HG02840 (cell line): ENCODE data around the gene TSC22D3.

Source experiments
- ATAC-seq: cut with Tn5 transposase; IDR thresholded peaks from one replicate; pipeline ENCODE4 v1.9.1; 2021; ENCODE audit warnings: mild to moderate bottlenecking, moderate library complexity, moderate number of reproducible peaks; ENCODE audit not compliant: unreplicated experiment, low FRiP score

The TSC22D3 gene

DNA sequence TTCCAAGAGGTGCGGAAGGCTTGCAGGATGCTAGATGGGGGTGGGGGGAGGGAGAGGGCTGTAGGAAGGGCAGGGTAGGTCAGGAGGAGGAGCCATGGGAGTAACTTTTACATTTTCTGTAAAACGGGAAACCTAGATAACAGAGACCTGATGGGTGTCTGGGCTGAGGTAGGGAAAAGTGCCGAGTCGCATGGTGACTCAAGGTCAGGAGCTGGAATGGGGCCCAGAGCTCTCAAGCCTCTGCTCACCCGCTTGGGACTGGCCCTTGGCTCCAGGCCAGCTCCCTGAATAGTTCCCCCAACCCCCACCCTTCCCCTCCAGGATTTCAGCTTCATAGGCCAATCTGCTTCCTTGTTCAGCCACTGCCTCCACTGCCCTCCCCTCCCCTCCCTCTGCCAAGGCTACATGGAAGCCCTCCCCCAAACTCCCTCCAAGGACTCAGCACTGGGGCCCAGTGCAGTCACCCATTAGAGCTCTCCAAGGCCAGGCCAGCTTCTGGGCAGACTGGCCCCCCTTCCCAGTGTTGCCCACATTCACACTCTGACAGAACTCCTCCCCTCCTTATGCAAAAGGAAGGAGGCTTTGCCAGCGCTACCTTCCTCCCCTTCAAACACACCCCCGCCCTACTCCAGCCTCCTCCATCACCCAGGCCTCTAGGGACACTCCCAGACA is 43.6 kb downstream of the TSC22D3 start:
- no peak for ATAC-seq

DNA sequence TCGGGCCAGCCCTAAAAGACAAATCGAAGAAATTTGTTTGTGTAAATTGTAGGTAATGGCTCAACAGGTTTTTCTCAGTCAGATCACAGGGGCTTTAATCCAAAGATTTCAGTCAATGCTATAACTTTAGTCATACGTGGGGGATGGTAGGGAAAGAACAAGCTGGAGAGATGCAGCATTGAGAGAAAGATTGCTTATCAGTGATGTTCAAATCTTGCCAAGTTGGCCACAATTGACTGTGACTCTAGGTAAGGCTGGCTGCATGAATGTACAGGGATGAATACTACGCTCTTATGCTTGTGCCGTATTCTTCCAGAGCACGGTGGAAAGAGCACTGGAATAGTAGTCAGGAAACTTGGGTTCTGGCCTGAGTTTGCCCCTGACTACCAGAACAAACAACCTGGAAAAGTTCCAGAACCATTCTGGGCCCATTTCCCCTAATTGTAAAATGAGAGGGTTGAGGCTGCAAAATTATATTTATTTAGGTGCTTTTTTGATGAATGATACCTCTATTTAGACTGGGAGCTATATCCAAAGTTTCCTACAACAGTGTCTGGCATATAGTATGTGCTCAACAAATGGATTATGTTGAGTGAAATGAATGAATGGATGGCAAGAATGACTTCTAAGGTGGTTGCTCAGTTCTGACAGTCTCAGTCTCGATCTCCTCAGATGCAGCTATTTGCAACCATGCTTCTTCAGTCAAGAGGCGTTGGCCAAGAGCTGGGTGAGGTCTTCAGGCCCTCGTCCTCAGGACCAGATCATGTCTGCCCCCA is 44.4 kb downstream of the TSC22D3 start:
- no peak for ATAC-seq

DNA sequence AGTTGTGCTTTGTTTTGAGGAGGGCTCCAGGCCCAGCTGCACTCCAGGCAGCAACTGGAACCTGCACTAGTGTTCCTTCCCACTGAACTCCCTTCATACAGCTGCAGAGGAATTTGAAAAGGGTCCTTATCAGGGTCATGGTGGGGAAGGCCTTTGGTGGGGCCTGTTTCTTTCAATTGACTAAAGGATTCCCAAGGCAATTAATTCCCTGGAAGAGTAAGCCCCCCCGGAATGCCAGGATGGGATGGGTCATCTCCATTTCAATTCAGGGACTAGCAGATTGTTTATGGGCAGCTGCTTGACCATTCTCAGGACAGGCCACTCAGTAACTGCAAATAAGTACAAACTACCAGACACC is 45.3 kb downstream of the TSC22D3 start:
- no peak for ATAC-seq

DNA sequence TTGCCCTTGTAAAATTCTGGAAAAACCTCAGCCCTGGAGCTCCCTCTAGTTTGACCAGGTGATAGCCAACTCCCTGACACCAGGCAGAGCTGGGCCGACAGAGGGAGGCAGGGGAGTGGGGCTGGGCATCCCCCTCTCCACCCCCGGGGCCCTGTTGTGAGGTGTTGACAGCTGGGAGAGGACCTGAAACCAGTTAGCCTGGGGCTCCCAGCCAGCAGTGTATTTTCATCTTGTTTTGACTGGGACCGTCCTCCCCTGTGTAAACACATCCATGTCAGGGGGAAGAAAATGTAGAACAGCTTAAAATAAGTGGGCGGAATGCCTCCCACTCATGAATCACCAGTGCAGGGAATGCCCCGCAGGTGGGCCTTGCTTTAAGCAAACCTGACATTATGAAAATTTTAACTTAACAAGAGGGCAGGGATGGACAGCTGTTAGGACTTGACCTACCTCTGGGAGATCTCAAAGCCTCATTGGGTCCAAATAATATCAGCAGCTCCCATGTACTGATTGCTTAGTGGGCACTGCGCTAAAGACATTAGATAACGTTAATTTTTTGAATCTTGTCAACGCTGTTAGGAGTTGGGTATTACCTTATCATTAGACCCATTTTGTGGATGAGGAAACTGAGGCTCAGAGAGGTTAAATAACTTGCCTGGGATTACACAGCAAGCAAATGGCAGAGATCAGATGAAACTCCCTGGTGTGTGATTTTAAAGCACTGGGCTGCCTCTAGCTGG is 45.9 kb downstream of the TSC22D3 start:
- ATAC-seq, result peak; percentile 92

DNA sequence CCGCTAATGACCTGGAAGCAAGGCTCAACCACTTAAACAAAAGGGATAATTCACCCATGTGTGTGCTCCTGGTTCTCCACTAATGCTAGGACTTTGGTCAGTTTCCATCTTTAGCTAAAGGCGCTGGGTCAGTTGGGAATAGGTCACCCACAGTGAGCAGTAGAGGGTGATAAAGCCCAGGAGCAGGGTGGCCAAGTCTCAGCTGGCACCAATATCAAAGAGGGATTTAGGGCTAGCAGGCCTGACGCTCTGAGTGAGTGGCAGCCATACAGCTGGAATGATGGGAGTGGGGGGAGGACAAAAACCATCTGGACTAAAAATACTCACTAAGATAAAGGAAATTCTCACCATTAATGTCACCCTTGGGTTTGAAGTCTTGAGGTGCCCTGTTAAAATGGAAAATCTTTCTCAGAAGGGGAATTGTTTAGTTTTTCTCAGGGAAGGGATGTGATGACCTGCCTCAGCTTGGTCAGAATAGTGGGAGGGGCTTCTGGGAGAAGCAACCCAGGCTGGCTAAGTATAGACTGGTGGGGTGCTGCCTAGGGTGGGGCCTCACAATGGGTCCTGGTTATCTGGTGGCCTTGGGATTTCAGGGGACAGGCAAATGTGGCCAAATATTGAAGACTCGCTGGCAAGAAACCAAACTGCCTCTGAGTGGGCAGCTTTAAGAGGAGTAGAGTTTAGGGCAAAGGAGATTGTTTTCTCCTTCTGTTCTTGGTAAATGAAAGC is 47.1 kb downstream of the TSC22D3 start:
- ATAC-seq, result no peak

DNA sequence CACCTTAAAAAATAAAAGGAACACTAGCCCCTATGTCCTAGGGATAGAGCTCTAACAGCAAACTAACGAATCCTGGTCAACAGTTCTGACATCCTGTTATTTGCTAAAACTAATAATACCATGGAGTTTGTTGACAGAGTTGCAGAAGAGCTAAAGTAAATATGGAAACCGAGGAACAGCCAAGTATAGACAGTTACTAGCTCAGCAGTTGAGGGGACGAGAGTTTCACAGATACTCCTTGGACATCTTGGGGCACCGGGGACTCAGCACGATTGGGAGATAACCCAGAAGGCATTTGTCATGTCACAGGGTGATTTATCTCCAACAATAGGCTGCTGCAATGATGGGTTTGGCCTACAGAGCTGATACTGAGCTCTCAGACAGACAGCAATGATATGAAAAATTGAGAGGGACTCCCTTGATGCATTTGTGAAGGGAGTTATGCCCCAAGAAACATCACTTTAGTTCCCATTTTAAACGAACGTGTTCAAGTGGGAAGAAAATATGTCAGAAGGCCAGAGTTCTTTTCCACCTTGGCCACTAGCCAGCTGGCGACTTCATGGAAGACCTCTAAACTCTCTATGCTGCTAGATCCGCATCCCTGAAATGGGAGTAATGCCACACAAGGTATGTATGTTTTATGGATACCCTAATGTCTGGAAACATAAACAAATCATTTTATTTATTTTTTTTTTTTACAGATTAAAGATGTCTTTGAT is 48.6 kb downstream of the TSC22D3 start:
- no peak for ATAC-seq

DNA sequence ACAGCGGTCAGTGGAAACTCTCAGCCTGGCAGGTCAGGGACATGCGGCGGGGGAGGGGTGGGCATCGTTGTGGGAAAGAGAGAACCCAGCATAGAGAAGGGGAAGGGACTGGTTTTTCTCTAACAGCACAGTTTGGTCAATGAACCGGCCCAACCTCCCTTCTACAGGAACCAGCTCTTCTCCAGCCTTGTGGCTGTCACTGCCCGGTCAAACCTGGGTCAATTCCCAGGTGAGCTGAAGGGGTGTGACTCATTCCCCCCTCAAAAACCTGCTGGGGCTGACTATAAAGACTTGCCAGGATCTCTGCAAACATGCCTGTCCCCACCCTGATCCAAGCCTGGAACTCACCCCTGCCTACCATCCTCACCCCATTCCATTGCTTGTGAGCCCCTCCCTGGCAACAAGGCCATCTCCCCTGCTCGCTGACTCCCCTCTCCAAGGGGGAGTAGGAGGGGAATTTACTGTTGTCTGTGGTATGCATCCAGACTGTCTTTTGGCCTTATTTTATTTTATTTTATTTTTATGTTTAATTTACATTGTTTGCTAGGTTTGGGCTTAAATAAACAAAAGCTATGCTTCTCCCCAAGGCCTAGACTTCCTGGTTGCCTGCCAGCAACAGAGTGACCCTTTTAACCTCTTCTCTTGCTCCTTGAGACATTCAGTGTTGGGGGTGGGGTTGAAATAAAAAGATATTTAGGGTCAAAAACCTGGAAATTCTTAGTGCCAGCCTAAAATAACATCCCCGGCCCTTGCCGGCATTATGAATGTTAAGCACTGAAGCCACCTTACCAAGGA is 49.6 kb downstream of the TSC22D3 start:
- ATAC-seq, result no peak

DNA sequence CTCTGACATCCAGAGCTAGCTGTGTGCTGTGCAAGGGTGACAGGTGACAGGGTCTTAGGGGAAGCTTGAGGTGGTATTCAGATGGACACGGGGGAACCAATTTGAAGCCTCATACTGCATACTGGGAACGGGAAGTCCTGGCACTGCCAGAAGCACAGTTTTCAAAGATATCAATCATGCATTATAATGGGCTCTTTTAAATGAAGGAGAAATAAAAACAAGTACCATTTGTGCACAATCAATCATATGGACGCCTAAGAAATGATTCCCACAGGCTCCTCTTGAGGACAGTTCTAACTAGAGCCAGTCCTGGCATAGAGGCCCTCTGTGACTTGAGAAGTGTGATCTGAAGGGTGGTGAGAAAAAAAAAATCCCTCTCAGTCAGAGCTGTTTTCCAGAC is 50.9 kb downstream of the TSC22D3 start:
- ATAC-seq, result no peak

DNA sequence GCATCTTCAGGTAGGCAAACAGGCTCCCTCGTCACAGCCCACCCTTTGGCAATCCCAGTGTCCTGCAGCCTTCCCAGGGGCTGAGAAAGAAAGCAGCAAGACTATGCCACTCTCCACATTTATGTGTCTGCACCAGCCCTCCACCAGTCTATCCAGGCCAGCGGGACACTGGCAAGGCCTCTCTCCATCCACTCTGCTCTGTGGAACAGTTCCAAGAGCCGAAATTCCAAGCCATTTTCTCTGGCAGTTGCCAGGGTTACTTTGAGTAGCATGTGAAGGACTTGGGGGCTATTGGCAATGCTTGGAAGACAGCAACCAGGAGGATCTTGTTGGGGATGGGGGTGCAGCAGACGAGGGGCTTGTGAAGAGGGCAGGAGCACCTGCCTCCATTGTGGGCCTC is 52.1 kb downstream of the TSC22D3 start:
- ATAC-seq, result no peak

DNA sequence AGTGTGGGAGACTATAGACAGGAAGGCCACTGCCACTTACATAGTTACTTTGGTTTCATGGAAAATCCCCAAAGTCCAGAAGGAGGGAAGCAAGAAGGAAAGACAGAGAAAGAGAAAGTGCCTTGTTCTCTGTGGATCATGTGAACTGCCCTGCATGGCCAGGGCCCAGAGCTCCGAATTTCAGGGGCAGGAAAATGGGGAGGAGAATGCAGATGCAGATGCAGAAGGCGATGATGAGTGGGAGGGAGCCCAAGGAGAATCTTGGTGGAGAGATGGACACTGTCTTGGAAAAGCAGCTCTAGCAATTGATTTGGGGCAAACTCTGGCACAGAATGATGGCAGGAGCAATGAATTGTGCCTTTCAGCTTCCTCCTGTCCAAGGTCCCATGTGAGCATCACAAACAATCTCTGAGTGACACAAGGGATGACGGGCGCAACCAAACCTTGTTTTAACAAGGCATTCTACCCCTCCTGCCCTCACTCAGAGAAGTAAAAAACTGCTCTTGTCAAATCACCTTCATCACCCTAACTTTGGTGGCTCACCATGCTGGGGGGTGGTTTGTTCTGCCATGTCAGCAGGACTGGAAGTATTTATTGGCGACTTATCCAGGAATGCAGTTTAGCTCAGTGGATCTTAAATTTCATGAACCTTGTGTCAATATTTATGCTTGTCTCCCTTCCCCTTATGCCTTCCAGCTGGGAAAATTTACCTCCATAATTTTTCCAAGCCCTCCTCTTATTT is 53.5 kb downstream of the TSC22D3 start:
- ATAC-seq, result no peak

DNA sequence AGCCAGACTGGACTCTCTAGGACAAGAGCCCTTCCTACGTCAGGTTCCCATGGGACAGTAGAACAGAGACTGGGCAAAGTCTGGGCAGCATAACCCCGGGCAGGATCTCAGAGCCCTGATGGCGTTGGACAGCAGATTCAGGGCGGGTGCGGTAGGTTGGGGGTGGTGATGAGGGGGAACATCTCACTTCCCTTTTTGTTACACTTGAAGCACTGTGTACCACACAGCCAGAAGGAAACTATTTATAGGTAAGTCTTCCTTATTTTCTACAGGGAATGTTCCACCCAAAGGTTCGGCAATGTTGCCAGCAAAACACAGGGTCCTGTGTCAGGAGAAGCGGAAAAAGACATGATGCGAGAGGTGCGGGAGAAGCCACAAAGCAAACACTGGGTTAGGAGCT is 54.3 kb downstream of the TSC22D3 start:
- no peak for ATAC-seq

DNA sequence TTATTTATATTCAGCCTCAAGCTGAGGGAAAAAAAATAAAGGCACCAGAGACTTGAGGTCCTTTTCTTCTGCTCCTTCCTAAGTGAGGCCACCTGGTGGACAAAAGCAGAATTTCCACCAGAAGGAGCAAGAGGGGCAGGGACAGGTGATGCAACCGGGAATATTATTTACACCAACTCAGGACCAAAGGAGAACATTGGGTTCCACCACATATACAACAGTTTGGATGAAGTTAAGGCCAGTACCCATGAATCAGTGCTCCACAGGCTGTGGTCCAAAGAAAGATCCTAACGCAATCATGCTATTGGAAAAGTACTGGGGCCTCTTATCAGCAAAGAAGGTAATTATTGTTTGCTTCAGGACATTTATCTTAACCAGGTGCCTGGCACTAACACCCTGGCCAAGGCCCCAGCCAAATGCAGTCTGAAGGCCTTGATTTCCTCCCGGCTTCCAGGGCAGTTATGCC is 57.4 kb downstream of the TSC22D3 start:
- no peak for ATAC-seq

DNA sequence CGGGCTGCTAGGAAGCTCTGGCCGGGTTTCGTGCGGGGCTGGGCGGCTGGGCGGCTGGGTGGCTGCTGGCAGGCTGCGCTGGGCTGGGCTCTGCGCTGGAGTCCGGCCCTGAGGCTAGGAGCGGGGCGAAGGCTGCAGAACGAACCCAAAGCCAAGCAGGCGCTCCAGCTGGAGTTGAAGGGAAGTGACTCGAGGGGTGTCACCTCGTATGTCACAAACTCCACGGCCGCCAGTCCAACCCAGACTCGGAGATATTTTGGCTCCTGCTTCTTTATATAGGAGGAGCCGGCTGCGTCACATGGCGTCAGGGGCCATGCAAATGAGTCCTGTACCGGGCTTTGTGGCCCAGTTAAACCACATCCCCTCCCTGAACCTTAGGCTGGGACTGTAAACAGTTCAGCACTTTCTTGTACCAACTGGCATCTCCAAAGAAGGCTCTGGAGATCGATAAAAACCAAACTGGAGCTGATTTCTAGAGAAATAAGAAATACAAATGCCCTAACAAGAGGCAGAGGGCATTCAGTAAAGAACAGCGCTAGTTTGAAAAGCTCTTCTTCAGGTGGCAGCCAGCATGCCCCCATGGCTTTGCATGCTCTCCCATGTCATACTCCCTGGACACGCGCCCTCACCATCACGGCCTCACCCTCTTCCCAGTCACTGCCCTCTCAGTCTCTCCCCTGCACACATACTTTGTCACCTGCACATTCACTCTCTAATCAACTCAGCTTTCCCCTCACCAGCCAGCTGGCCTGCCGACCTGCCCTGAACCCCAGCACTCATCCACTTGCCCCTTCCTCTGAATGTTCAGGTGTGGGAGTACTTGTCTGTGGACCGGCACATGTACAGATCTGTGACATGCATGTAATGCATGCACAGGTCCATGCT is 58.5 kb downstream of the TSC22D3 start:
- peak; percentile 75 for ATAC-seq

DNA sequence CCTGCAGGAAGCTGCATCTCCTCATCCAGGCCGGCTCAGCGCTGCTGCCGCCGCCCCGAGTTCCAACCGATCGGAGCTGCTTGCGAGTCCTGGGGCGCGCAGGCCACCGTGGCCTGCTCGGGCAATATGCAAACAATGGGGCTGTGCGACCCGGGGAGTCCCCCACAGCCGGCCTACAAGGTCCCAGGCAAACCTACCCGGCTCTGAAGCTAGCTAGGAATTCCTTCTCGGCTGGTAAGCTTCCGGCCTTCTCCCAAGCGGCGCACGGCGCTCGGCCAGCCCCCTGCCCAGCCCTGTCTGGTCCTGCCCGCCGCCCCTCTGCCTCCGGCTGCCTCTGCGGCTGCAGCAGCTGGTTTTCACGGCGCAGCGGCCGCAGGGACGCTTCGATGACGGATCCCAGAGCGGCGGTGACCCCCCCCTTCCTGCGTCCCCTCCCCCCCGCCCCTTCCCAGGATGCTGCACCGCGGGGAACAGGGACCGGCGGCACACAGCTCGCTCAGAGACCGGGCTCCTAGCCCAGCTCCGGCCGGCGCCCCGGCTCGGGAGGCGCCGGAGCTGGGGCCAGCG is 59.4 kb downstream of the TSC22D3 start:
- no peak for ATAC-seq

DNA sequence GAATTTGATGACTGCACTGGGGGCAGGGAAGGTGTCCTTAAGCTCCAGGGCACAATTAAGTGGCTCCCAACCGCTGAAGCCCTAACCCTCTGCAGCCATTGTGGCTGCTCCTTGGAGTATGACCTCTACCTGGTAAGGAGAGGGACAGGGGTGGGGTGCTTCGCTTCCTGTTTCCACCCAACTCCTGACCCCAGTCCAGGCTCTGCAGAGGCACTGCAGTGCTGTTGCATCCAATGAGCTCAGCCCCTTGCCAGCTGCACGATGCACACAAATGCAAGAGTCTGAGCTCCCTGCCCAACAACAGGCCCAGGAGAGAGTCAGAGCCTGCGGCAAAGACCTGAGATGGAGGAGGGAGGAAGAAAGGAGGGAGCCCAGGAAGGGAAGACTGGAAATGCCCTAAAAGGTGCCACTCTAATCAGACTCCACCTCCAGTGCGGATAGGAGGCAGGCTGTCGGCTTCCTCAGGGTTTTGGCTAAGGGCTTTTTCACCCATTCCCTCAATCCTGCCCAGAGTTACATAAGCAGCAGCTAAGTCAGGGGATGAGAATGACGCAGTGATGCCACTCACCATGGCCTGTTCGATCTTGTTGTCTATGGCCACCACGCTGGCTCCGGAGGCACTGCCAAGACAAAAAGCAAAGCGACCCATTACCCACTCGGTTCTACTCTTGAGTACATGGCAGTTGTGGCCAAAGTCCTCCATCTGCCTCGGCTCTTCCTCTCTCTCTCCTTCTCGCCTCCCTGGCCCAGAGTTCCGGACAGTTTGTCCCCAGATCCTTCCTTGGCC is 60.1 kb downstream of the TSC22D3 start:
- ATAC-seq, result no peak

DNA sequence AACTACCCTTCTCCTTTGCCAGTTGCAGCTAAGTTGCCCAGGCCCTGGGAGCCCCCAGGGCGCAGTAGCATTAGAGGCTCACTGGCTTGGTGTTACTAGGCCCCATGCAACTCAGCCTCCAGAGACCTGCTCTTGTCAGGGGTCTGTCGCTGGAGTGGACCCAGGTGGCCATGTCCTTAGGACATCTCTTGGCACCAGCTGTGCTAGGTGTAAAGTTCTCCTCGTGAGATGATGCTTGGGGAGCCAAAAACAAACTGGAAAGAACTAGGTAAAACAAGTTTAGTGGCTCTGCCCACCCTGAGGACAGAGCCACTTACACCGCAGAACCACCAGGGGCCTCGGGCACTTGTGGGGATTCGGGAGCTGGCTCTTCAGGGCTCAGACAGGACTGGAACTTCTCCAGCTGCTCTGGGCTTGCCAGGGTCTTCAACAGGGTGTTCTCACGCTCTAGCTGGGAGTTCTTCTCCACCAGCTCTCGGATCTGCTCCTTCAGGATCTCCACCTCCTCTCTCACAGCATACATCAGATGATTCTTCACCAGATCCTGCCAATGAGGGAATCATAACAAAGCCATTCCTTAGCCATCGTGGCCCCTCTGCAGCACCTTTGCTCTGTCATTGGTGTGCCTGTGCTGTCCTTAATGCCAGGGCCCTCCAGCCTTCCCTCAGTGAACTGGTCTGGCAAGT is 61.2 kb downstream of the TSC22D3 start:
- no peak for ATAC-seq
